Measurements from ENCODE around the gene ZDHHC6. TPM values are rescaled to one million over a fixed set of nuclear protein-coding genes. Genes with fewer than 3 reads are reported as not detected.

ZDHHC6 gene
- total and polyA plus RNA-seq, 2 donors from 2014 or later, result 37.5 to 73.8 TPM

- FAIRE-seq (no peak), DNase-seq (peak in 1 of 5 donors; percentile 59)
- H3K36me3 ChIP-seq (ENCODE audit: control insufficient read depth in 2 of 3, insufficient read depth in 3 of 3, low read length in 3 of 3), result peaks cover 4 to 26% (median 25%) of the 10 kb centered on the region in 3 donors
- intact Hi-C loops (cut with DNase I), result no loop called here
- H3K9ac ChIP-seq (ENCODE audit: low read length in 3 of 3), result no peak overlapping the region
- no peaks in the 10 kb centered on the region for H3K4me1 ChIP-seq (ENCODE audit: control insufficient read depth in 2 of 3, insufficient read depth in 2 of 3, low read depth in 1 of 3, low read length in 3 of 3)
- H3K4me3 ChIP-seq (ENCODE audit: low read length in 3 of 3), result no peak overlapping the region
- no peaks in the 10 kb centered on the region for H3K9me3 ChIP-seq (ENCODE audit: control insufficient read depth in 2 of 3, insufficient read depth in 1 of 3, low read length in 3 of 3)
- H3K27ac ChIP-seq (ENCODE audit: low read depth in 2 of 2, low read length in 2 of 2), result no peak overlapping the region
- no peaks in the 10 kb centered on the region for H3K27me3 ChIP-seq (ENCODE audit: control insufficient read depth, insufficient read depth, low read length)
- no peak for TF ChIP-seq CTCF (IDR thresholded peaks at IDR 0.05; ENCODE audit: borderline replicate concordance, extremely low read depth, insufficient read depth)
Measured at GRCh38 chr10:112429654-112430230, 17.0 kb downstream of the ZDHHC6 start.

GRCh38 chr10:112429147-112429546, 17.6 kb downstream of the ZDHHC6 start:
- Histone ChIP-seq H3K9ac (ENCODE audit: low read length in 3 of 3) (no peak overlapping the region), H3K27me3 (ENCODE audit: control insufficient read depth, insufficient read depth, low read length) (no peaks in the 10 kb centered on the region), H3K27ac (ENCODE audit: low read depth in 2 of 2, low read length in 2 of 2) (no peak overlapping the region), H3K36me3 (ENCODE audit: control insufficient read depth in 2 of 3, insufficient read depth in 3 of 3, low read length in 3 of 3) (peaks cover 4 to 26% (median 25%) of the 10 kb centered on the region in 3 donors), H3K9me3 (ENCODE audit: control insufficient read depth in 2 of 3, insufficient read depth in 1 of 3, low read length in 3 of 3) (no peaks in the 10 kb centered on the region), H3K4me3 (ENCODE audit: low read length in 3 of 3) (no peak overlapping the region), H3K4me1 (ENCODE audit: control insufficient read depth in 2 of 3, insufficient read depth in 2 of 3, low read depth in 1 of 3, low read length in 3 of 3) (no peaks in the 10 kb centered on the region)
- intact Hi-C loops (cut with DNase I), result no loop called here
- no peak for DNase-seq
- no peak for FAIRE-seq
- no peak for TF ChIP-seq CTCF (IDR thresholded peaks at IDR 0.05; ENCODE audit: borderline replicate concordance, extremely low read depth, insufficient read depth)

- Histone ChIP-seq H3K4me1 (ENCODE audit: control insufficient read depth in 2 of 3, insufficient read depth in 2 of 3, low read depth in 1 of 3, low read length in 3 of 3) (no peaks in the 10 kb centered on the region), H3K36me3 (ENCODE audit: control insufficient read depth in 2 of 3, insufficient read depth in 3 of 3, low read length in 3 of 3) (peaks cover 0 to 16% (median 14%) of the 10 kb centered on the region in 3 donors), H3K4me3 (ENCODE audit: low read length in 3 of 3) (no peak overlapping the region), H3K27me3 (ENCODE audit: control insufficient read depth, insufficient read depth, low read length) (no peaks in the 10 kb centered on the region), H3K9me3 (ENCODE audit: control insufficient read depth in 2 of 3, insufficient read depth in 1 of 3, low read length in 3 of 3) (no peaks in the 10 kb centered on the region), H3K9ac (ENCODE audit: low read length in 3 of 3) (no peak overlapping the region), H3K27ac (ENCODE audit: low read depth in 2 of 2, low read length in 2 of 2) (no peak overlapping the region)
- intact Hi-C loops (cut with DNase I), result no loop called here
- no peak for DNase-seq
- no peak for FAIRE-seq
- TF ChIP-seq CTCF (IDR thresholded peaks at IDR 0.05; ENCODE audit: borderline replicate concordance, extremely low read depth, insufficient read depth), result no peak
Measured at GRCh38 chr10:112426111-112426510, 20.6 kb downstream of the ZDHHC6 start.

- intact Hi-C loops (cut with DNase I), result no loop called here
- DNase-seq, result no peak
- H3K27ac ChIP-seq (ENCODE audit: low read depth in 2 of 2, low read length in 2 of 2), result no peak overlapping the region
- H3K27me3 ChIP-seq (ENCODE audit: control insufficient read depth, insufficient read depth, low read length), result no peaks in the 10 kb centered on the region
- FAIRE-seq, result no peak
- TF ChIP-seq CTCF (IDR thresholded peaks at IDR 0.05; ENCODE audit: borderline replicate concordance, extremely low read depth, insufficient read depth), result no peak
- H3K9ac ChIP-seq (ENCODE audit: low read length in 3 of 3), result no peak overlapping the region
- H3K4me1 ChIP-seq (ENCODE audit: control insufficient read depth in 2 of 3, insufficient read depth in 2 of 3, low read depth in 1 of 3, low read length in 3 of 3), result no peaks in the 10 kb centered on the region
- H3K4me3 ChIP-seq (ENCODE audit: low read length in 3 of 3), result no peak overlapping the region
- H3K36me3 ChIP-seq (ENCODE audit: control insufficient read depth in 2 of 3, insufficient read depth in 3 of 3, low read length in 3 of 3), result peaks cover 0 to 13% (median 3%) of the 10 kb centered on the region in 3 donors
- H3K9me3 ChIP-seq (ENCODE audit: control insufficient read depth in 2 of 3, insufficient read depth in 1 of 3, low read length in 3 of 3), result no peaks in the 10 kb centered on the region
Measured at GRCh38 chr10:112424651-112425050, 22.1 kb downstream of the ZDHHC6 start.

Data from kidney (tissue), 14 donors.